D721Med (cell line): ENCODE results near the gene USH2A.

ENCODE experiments used
- DNase-seq: peaks from one replicate; pipeline ENCODE4 v3.0.0; 2011; ENCODE audit warnings: low spot score; ENCODE audit not compliant: insufficient read length
- FAIRE-seq: peaks from 2 replicates; lab custom pipeline; 2011; peaks lifted over from hg19 to GRCh38; lab: Jason Lieb, UNC
- CTCF ChIP-seq: IDR thresholded peaks from 2 replicates; pipeline ENCODE4 v1.5.1; 2012; ENCODE audit warnings: mild to moderate bottlenecking, control low read depth; ENCODE audit not compliant: insufficient read depth; ENCODE audit errors: missing control alignments

The USH2A gene

GRCh38 chr1:215963621-215964020 is 459.6 kb downstream of the USH2A start:
- no peak for TF ChIP-seq CTCF
- no peak for DNase-seq
- FAIRE-seq = no peak

- no peak for DNase-seq
- TF ChIP-seq CTCF = no peak
- no peak for FAIRE-seq
These were observed 460.2 kb downstream of the USH2A start for GRCh38 chr1:215963040-215963439.

GRCh38 chr1:215958841-215959240 is 464.4 kb downstream of the USH2A start:
- FAIRE-seq = no peak
- TF ChIP-seq CTCF = no peak
- DNase-seq = no peak

- TF ChIP-seq CTCF = no peak
- FAIRE-seq = no peak
- DNase-seq = no peak
These were observed 465.6 kb downstream of the USH2A start for GRCh38 chr1:215957663-215958062.

- TF ChIP-seq CTCF = no peak
- DNase-seq = no peak
- no peak for FAIRE-seq
These were observed 490.7 kb downstream of the USH2A start for GRCh38 chr1:215932558-215932957.

- no peak for TF ChIP-seq CTCF
- FAIRE-seq (no peak), DNase-seq (no peak)
These were observed 496.6 kb downstream of the USH2A start for GRCh38 chr1:215926670-215927069.

- no peak for FAIRE-seq
These were observed 500.0 kb downstream of the USH2A start for GRCh38 chr1:215923129-215923824.

More at GRCh38 chr1:215923129-215923824, 500.0 kb downstream of the USH2A start:
- TF ChIP-seq CTCF = no peak
- no peak for DNase-seq
